ENCODE results near the gene ANO1. TPM values are rescaled to one million over a fixed set of nuclear protein-coding genes. Genes with fewer than 3 reads are reported as not detected.

The ANO1 gene
- total and polyA plus RNA-seq, 2 donors (not counting 1 experiment from before 2014, with no cell fraction given), result not detected

DNA sequence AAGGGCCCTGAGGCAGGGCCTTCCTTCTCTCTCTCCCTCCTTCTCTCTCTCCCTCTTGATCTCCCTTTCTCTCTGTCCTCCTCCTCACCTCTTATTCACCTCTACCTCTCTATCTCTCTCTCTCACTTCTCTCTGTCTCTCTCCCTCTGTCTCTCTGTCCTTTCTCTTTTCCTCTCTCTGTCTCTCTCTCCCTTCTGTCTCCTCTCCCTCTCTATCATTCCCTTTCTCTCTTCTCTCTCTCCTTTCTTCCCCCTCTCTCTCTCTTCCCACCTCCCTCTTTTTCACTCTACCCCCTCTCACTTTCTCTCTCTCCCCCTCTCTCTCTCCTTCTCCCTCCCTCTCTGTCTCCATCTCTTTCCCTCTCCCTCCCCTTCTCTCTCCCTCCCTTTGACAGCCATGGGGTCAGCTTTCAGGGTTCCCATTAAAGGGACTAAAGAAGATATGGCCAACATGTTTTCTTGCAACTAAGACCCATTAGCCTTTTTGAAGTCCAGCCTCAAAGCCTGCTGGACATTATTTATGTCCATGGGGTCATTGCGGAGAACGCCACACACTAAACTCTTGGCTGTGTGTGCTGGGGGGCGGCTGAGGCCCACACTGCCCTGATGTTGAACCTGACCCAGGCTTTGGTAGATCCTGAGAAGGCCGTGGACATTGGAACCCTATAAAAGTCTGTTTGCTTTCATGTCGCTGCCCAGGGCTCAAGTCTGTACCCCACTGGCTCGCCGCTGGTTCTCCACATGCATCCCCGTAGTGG, 15.0 kb downstream of the ANO1 start:
- POLR2A ChIA-PET, result no interaction called here
- H3K4me1 Mint-ChIP-seq, result no peaks in the 10 kb centered on the region

More for the DNA sequence above, 15.0 kb downstream of the ANO1 start:
- Histone ChIP-seq H3K4me1 (ENCODE audit: control insufficient read depth in 2 of 2, insufficient read depth in 2 of 2, low read length in 2 of 2) (no peaks in the 10 kb centered on the region), H4K20me1 (ENCODE audit: control insufficient read depth, insufficient read depth, low read length, poor library complexity, severe bottlenecking) (no peaks in the 10 kb centered on the region), H3K4me2 (replicated peaks; ENCODE audit: low read depth, low read length, poor library complexity, severe bottlenecking) (no peak overlapping the region), H3K9ac (ENCODE audit: low read length) (no peak overlapping the region), H3K27me3 (replicated peaks in 1 of 4; ENCODE audit: control extremely low read depth in 1 of 4, control insufficient read depth in 3 of 4, insufficient read depth in 4 of 4, low read length in 3 of 4) (no peaks in the 10 kb centered on the region), H2AFZ (ENCODE audit: insufficient read depth, low read depth, low read length, poor library complexity, severe bottlenecking) (no peak overlapping the region), H3K36me3 (replicated peaks in 1 of 2; ENCODE audit: control extremely low read depth in 1 of 2, control insufficient read depth in 1 of 2, extremely low read depth in 1 of 2, insufficient read depth in 2 of 2, low read length in 1 of 2) (no peaks in the 10 kb centered on the region), H3K27ac (ENCODE audit: low read length in 2 of 2) (no peak overlapping the region), H3K79me2 (ENCODE audit: control insufficient read depth, insufficient read depth, low read length) (no peaks in the 10 kb centered on the region), H3K9me3 (ENCODE audit: control extremely low read depth in 1 of 3, control insufficient read depth in 2 of 3, insufficient read depth in 1 of 3, low read length in 2 of 3) (peaks cover 0 to 3% (median 0%) of the 10 kb centered on the region in 3 donors), H3K4me3 (ENCODE audit: control extremely low read depth in 1 of 5, extremely low read depth in 1 of 5, insufficient read depth in 1 of 5, low read depth in 2 of 5, low read length in 4 of 5) (no peak overlapping the region)
- no peaks in the 10 kb centered on the region for H3K9me3 Mint-ChIP-seq (ENCODE audit: insufficient read depth)
- 82% methylated on average over 8 of the region's 8 CpGs for WGBS (ENCODE audit: insufficient coverage)
- intact Hi-C loops (cut with micrococcal nuclease), result no loop called here
- ATAC-seq (ENCODE audit: low read depth) (no peak), DNase-seq (no peak)
- no peak overlapping the region for H3K27ac Mint-ChIP-seq
- H3K4me3 Mint-ChIP-seq, result no peak overlapping the region
- CTCF ChIA-PET, result no interaction called here
- no peak for TF ChIP-seq EZH2 (IDR thresholded peaks at IDR 0.05; ENCODE audit: borderline replicate concordance, insufficient read depth, low read depth, low read length, poor library complexity, severe bottlenecking)
- TF ChIP-seq CTCF (IDR thresholded peaks at IDR 0.05), result no peak
- peaks cover 4% of the 10 kb centered on the region for H3K27me3 Mint-ChIP-seq

Data from B cell (primary cell).